CD4-positive, alpha-beta T cell treated with Interleukin-21 for 1 hour (primary cell): ENCODE data around the gene VMP1.
"Not testable (repeated sequence)": the region's sequence is repeated elsewhere in the genome, so short reads cannot be mapped to it uniquely, and the experiment has no call there.

ENCODE experiments used
- DNase-seq: peaks from one replicate; pipeline ENCODE4 v3.0.0-alpha.2; 2020

The VMP1 gene

GRCh38 chr17:59756236-59756818 is 48.9 kb downstream of the VMP1 start:
- no peak for DNase-seq

GRCh38 chr17:59757043-59757442 is 49.6 kb downstream of the VMP1 start:
- no peak for DNase-seq

- no peak for DNase-seq
Observed at GRCh38 chr17:59757470-59757869, 50.0 kb downstream of the VMP1 start.

GRCh38 chr17:59757881-59758385 is 50.5 kb downstream of the VMP1 start:
- no peak for DNase-seq

- not testable (repeated sequence) for DNase-seq
Observed at GRCh38 chr17:59758998-59759651, 51.7 kb downstream of the VMP1 start.

GRCh38 chr17:59760160-59760559 is 52.7 kb downstream of the VMP1 start:
- DNase-seq = no peak

- no peak for DNase-seq
Observed at GRCh38 chr17:59761385-59762048, 54.1 kb downstream of the VMP1 start.

- no peak for DNase-seq
Observed at GRCh38 chr17:59762049-59762823, 54.8 kb downstream of the VMP1 start.

- no peak for DNase-seq
Observed at GRCh38 chr17:59762824-59763374, 55.4 kb downstream of the VMP1 start.

- DNase-seq = no peak
Observed at GRCh38 chr17:59763861-59764260, 56.4 kb downstream of the VMP1 start.

GRCh38 chr17:59764292-59764741 is 56.9 kb downstream of the VMP1 start:
- DNase-seq = no peak

- no peak for DNase-seq
Observed at GRCh38 chr17:59765038-59765437, 57.6 kb downstream of the VMP1 start.

- no peak for DNase-seq
Observed at GRCh38 chr17:59766491-59766890, 59.0 kb downstream of the VMP1 start.

GRCh38 chr17:59767176-59767575 is 59.7 kb downstream of the VMP1 start:
- DNase-seq = no peak

- no peak for DNase-seq
Observed at GRCh38 chr17:59769887-59770286, 62.4 kb downstream of the VMP1 start.

GRCh38 chr17:59771093-59771492 is 63.6 kb downstream of the VMP1 start:
- DNase-seq = no peak

GRCh38 chr17:59775786-59776350 is 68.4 kb downstream of the VMP1 start:
- DNase-seq = no peak

GRCh38 chr17:59776577-59776976 is 69.1 kb downstream of the VMP1 start:
- DNase-seq = no peak

GRCh38 chr17:59777033-59777432 is 69.6 kb downstream of the VMP1 start:
- DNase-seq = no peak

GRCh38 chr17:59778996-59779395 is 71.5 kb downstream of the VMP1 start:
- no peak for DNase-seq

GRCh38 chr17:59779521-59779920 is 72.1 kb downstream of the VMP1 start:
- no peak for DNase-seq

GRCh38 chr17:59780548-59780947 is 73.1 kb downstream of the VMP1 start:
- not testable (repeated sequence) for DNase-seq
